HG03439 (cell line): ENCODE data around the gene PLG.
"Not testable (repeated sequence)": the region's sequence is repeated elsewhere in the genome, so short reads cannot be mapped to it uniquely, and the experiment has no call there.

Experiments used
- ATAC-seq: cut with Tn5 transposase; IDR thresholded peaks from one replicate; pipeline ENCODE4 v1.9.1; 2021; ENCODE audit warnings: mild to moderate bottlenecking, moderate library complexity; ENCODE audit not compliant: unreplicated experiment

PLG gene

GRCh38 chr6:160697826-160698225 lies 4.2 kb upstream of the PLG start:
- no peak for ATAC-seq

DNA sequence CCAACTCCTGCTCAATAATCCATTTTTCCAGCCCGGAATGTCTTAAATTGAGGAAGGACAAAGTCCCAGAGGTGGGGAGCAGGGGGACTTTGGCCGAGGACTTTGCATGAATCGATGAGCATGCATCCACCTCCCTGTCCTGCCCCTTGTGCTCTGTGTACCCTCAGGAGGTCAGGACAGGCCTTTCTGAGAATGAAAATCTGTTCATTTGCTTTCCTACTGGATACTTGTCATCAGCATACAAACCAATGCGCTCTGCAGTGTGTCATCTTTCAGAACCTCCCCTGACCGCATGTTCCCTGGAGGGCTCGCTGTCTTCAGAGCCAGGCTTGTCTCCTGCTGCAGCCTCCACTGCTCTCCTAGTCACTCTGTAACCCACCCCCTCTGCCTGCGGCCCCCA lies 2.6 kb downstream of the PLG start:
- not testable (repeated sequence) for ATAC-seq

GRCh38 chr6:160708993-160709392 lies 6.9 kb downstream of the PLG start:
- not testable (repeated sequence) for ATAC-seq

DNA sequence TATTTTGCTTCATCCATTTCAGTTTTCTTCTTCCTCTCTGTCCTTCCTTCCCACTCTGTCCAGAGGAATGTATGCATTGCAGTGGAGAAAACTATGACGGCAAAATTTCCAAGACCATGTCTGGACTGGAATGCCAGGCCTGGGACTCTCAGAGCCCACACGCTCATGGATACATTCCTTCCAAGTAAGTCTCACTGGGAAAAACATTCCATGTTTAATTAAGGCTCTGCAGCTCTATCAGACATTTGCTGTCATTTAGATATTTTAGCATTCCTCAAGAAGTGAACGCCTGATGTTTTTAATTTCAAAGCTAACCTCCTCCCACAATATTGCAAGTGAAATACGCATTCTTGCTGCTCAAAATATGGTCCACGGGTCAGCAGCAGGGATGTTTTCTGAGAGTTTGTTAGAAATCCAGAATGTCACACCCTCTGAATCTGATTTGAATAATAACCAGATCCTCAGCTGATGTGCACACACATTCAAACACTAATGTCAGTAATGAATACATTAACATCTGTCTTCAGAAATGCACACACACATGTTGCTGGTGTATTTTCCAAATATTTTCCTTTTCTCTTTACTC lies 12.8 kb downstream of the PLG start:
- ATAC-seq = no peak

DNA sequence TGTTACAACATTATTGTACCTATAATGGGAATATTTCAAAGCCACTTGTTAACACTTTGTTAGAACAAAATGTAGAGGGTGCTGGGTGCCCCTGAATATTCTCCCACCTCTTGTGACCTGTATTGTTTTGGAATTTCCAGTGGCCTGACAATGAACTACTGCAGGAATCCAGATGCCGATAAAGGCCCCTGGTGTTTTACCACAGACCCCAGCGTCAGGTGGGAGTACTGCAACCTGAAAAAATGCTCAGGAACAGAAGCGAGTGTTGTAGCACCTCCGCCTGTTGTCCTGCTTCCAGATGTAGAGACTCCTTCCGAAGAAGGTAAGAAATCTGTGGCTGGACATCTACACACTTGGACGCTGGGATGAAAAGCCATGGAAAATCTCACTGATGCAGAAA lies 28.9 kb downstream of the PLG start:
- no peak for ATAC-seq

GRCh38 chr6:160733050-160733646 lies 31.1 kb downstream of the PLG start:
- peak; percentile 68 for ATAC-seq

GRCh38 chr6:160734627-160735026 lies 32.6 kb downstream of the PLG start:
- ATAC-seq = no peak

- ATAC-seq = peak; percentile 77
Measured at GRCh38 chr6:160735523-160735922, 33.5 kb downstream of the PLG start.

DNA sequence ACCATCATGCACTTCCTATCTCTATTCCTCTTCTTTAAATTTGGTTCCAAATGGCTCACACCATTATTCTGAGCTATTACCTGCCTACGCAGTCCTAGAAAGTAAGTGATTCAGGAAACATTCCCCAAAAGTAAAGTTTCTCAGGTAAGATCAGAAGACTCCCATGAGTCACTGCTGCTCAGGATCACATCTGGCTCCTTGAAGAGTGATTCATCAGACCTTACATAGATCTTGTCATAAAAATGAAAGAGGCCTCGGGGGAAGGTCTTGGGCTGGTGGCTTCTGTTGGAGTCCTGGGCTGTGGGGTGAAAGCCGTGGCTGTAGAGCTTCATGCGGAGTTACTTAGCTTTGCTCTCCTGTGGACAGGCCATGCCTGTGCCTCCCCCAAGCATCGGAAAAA lies 35.9 kb downstream of the PLG start:
- ATAC-seq = no peak

DNA sequence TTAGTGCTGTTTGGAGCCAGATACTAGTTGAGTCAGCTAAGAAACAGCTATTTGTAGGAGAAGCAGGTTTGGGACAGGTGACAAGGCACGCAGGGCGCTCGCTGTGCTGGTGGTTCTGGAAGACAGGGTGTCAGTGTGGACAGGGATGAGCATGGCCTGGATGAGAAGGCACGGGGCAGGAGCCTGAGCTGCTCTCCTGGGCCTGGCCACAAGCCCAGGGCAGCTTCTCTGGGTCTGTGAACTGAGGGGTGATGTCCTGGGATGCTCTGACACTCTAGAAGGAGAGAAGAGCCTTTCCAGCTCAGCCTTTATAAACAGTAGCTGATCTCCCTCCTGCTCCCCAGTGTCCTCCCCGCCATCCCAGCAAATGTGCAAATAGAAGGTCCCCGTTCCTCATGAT lies 37.9 kb downstream of the PLG start:
- no peak for ATAC-seq

DNA sequence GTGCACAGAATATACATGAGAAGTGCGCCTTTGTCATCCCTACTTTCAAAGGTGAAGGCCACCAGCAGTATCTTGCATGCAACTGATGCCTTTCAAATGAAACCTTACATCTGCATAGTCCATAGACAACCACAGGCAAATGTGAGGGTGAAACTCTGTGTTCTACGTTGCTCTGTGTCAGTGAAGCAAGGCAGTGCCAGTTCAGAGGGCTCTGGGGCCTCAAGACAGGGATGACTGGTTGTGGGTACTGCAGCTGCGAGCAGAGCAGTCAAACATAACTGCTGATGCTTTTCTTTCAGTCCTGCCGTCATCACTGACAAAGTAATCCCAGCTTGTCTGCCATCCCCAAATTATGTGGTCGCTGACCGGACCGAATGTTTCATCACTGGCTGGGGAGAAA lies 39.0 kb downstream of the PLG start:
- ATAC-seq = peak; percentile 99

DNA sequence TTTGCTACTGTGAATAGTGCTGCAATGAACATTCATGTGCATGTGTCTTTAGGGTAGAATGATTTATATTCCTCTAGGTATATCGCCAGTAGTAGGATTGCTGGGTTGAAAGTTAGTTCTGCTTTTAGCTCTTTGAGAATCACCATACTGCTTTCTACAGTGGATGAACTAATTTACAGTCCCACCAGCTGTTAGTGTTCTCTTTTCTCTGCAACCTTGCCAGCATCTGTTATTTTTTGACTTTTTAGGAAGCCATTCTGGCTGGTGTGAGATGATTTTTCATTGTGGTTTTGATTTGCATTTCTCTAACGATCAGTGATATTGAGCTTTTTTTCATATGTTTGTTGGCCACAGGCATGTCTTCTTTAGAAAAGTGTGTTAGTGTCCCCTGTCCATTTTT lies 40.0 kb downstream of the PLG start:
- peak; percentile 44 for ATAC-seq

DNA sequence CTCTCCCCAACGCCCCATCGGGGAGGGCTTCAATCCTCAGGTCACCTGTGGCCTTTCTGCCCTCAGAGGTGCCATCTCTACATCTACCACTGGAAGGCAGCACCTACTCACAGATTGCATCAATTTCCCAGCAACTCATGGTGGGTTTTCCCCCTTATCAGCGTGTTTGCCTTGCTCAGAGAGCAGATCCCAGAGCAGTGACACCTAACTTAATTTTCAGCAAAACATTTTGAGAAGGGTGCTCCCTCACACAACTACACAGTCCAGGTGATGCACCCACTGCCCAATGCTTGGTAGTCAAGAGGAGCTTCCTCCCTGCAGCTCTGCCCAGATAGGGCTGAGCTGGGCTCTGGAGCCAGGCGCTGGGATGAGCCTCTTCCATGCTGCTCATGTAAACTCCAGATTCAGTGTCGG lies 48.2 kb downstream of the PLG start:
- peak; percentile 86 for ATAC-seq

DNA sequence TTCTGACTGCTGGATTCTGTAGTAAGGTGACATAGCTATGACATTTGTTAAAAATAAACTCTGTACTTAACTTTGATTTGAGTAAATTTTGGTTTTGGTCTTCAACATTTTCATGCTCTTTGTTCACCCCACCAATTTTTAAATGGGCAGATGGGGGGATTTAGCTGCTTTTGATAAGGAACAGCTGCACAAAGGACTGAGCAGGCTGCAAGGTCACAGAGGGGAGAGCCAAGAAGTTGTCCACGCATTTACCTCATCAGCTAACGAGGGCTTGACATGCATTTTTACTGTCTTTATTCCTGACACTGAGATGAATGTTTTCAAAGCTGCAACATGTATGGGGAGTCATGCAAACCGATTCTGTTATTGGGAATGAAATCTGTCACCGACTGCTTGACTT lies 51.2 kb downstream of the PLG start:
- not testable (repeated sequence) for ATAC-seq

DNA sequence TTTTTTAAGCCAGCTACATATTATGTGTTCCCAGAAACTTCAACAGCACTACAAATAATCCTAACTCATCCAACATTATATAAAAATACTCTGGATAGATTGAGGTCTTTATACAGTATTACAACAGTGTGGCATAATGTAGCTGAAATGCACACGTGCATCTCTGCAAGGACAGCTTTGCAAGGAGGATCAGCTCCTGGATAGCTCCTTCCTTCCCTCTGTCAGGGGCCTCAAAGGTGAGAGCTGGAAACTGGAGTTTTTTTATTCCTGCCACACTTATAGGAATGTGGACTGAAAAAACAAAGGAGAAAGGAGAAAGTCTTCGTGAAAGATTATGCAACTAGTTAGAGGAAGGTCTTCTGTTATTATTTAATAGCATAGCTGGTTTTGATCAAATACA lies 53.1 kb downstream of the PLG start:
- no peak for ATAC-seq

DNA sequence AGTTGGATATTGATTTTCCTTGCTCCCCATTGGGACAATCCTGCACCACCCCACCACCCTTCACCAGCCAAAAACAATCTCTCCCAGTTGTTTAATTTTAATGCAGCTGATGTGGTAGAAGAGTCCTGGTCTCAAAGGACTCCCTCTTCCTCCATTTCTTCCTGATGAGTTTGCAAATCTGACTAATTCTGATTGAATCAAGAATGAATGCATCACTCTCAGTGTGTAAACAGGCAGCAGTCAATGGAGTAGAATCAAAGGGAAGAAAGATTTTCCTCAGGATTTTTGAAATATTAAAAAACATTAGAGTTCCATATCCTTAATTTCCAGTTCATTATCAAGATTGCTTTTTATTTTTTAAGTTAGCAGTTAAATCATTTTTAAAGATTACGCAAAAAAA lies 54.0 kb downstream of the PLG start:
- ATAC-seq = no peak

GRCh38 chr6:160756871-160757270 lies 54.8 kb downstream of the PLG start:
- no peak for ATAC-seq

GRCh38 chr6:160764847-160765246 lies 62.8 kb downstream of the PLG start:
- ATAC-seq = no peak

GRCh38 chr6:160765412-160765811 lies 63.4 kb downstream of the PLG start:
- ATAC-seq = no peak

DNA sequence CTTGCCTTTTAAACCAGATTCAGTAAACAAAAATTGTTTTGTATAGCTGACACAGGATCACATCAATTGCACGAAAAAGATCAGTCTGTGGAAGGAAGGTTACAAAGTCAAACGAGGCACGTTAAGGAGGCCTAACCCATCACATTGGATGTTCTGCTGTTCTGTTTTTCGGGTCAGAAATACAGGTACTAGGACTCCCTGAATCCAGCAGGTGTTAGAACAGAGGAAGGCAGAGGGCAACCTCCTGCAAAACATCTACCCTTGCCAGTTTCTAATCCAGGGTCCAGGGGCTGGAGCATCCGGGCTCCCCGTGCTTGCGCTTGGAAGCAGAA lies 64.6 kb downstream of the PLG start:
- ATAC-seq = no peak

- peak; percentile 93 for ATAC-seq
Measured at GRCh38 chr6:160766989-160767646, 65.1 kb downstream of the PLG start.

DNA sequence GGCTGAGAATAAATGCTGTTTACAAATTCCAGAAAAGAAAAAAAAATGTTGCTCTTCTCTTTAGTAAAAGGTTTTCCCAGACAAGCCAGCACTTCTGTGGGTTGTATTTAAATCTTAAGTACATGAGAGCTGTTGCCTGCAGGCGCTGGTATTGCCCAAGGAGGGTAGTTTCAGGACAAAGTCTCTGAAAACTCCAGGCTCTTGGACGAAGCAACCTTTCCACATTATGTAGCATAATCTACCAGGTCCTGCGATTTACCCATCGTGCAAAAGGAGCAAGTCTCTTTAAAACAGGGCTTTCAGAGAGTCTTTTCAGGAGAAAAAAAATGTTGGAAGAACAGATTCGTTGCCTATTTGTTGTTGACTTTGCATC lies 65.6 kb downstream of the PLG start:
- no peak for ATAC-seq

GRCh38 chr6:160768101-160768500 lies 66.1 kb downstream of the PLG start:
- ATAC-seq = no peak
